HG03460 (cell line): Measurements from ENCODE around the gene SUMF2.
"Not testable (repeated sequence)": the region's sequence is repeated elsewhere in the genome, so short reads cannot be mapped to it uniquely, and the experiment has no call there.

ENCODE experiments used
- ATAC-seq: cut with Tn5 transposase; IDR thresholded peaks from one replicate; pipeline ENCODE4 v1.9.1; 2021; ENCODE audit not compliant: unreplicated experiment

The SUMF2 gene

DNA sequence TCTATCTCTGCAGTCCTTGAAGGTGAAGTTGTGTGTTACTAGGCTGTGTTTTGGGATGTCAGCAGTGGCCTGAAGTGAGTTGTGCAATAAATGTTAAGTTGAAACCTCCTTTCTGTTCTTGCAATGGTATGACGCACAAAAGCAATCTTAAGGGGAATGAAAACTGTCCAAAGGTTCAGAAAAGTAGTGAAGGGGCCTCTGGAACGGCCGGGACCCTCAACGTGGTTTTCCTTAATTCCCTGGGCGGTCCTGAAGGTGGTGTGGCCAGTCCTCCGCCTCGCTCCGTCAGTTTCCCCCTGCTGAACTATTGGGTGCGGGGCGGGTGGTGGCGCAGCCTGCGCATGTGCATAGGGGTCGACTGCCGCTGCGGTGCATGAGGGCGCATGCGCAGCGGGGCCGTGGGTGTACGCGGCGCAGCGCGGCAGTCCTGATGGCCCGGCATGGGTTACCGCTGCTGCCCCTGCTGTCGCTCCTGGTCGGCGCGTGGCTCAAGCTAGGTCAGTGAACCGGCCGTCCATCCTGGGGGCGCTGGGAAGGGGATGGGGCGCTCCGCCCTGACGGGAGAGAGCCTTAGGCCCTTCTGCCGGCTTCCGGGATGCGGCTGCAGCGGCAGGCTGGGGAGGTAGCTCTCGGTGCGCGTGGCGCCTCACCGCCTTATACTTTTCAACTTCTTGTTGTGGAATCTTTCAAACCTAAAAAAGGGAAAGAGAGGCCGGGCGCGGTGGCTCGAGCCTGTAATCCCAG, at the start of gene SUMF2:
Gene SUMF2, plus strand, starts transcription at position 405 of the 744 bp plus-strand sequence. Its CDS starts 26 bp downstream, at position 431.
- ATAC-seq = peak; percentile 80

GRCh38 chr7:56017015-56017414, 47.1 kb upstream of the SUMF2 start:
- not testable (repeated sequence) for ATAC-seq

GRCh38 chr7:56019501-56019900, 44.6 kb upstream of the SUMF2 start:
- ATAC-seq = no peak

DNA sequence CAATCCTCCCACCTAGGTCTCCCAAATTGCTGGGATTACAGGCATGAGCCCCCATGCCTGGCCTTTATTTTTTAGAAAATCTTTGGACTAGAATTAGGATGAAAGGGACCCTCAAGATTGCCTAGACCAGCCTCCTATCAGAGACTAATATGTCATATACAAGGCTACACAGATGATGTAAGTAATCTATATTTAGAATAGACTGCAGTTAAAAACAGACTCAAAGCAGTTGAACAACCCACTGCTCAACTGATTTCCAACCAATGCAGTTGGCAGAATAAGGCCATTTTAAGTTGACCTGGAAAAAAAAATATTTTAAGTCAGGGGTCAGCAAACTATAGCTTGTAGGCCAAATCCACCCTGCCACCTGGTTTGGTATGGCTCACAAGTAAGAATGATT, 40.6 kb upstream of the SUMF2 start:
- no peak for ATAC-seq

GRCh38 chr7:56026538-56026937, 37.5 kb upstream of the SUMF2 start:
- no peak for ATAC-seq

- ATAC-seq = no peak
Observed at GRCh38 chr7:56028942-56029630, 35.0 kb upstream of the SUMF2 start.

GRCh38 chr7:56030340-56030739, 33.7 kb upstream of the SUMF2 start:
- no peak for ATAC-seq

GRCh38 chr7:56031556-56031955, 32.5 kb upstream of the SUMF2 start:
- ATAC-seq = not testable (repeated sequence)

GRCh38 chr7:56032578-56032977, 31.5 kb upstream of the SUMF2 start:
- ATAC-seq = not testable (repeated sequence)

DNA sequence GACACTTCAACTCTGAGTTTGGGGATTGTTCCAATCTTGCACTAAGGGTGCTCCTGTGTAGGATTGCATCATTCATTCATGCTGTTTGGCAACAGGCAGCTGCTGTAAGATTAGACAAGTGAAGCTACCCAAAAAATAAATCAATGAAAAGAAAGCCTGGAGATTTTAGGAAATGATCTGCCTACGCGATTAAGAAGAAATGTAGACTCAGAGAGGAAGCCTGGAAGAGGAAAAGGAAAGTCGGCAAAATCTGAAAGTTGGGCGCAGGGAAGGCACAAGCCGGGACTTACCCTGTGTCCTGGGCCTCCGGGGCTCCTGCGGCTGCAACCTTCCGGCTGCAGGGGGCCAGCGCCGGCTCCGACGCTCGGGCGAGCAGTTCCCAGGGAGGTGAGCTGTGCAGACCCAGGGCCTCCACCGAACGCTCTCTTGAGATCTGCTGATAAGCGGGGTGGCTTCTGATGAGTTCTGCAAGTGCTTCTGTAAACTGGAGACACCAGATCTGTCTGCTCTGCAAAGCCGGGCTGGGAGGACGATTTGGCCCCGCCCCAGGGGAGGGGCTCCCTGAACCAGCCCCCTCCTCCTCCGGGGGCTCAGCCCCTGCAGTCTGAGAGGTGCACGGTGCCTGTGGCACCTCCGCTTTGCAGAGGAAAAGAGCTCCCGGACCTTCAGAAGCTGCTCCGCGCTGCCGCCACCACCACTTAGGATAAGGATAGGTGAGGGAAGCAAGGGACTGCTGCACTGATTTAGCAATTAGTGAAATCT, 30.2 kb upstream of the SUMF2 start:
- peak; percentile 96 for ATAC-seq

DNA sequence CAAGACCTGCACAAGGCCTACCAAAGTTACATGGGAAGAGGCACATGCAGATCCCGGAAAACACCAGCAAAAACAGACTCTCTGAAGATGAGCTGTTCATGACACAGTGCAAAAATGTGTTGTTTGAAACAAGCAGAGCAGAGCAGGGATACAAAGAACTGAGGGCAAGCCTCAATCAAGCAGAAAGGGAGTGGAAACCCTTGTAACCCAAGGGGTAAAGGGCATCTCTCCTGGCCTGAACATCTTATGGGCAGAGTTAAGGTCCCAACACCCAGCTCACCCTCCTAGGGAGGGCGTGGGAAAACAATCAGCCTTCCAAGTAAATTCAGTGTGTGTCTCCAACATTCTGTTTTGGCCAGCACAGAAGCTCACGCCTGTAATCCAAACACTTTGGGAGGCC, 23.4 kb upstream of the SUMF2 start:
- ATAC-seq = no peak

DNA sequence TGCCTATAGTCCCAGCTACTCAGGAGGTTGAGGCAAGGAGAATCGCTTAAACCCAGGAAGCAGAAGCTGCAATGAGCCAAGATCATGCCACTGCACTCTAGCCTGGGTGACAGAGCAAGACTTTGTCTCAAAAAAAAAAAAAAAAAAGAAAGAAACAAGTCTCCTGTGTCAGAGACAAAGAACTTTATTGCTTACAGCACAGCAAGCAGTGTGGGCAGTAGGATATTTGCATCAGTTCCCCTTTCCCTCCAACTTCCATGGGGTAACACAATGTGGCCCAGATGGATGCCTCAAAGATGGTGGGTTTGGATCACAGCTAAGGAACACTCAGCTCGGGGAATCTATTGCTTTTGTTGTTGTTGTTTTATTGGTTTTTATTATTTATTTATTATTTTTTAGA, 18.3 kb upstream of the SUMF2 start:
- not testable (repeated sequence) for ATAC-seq

DNA sequence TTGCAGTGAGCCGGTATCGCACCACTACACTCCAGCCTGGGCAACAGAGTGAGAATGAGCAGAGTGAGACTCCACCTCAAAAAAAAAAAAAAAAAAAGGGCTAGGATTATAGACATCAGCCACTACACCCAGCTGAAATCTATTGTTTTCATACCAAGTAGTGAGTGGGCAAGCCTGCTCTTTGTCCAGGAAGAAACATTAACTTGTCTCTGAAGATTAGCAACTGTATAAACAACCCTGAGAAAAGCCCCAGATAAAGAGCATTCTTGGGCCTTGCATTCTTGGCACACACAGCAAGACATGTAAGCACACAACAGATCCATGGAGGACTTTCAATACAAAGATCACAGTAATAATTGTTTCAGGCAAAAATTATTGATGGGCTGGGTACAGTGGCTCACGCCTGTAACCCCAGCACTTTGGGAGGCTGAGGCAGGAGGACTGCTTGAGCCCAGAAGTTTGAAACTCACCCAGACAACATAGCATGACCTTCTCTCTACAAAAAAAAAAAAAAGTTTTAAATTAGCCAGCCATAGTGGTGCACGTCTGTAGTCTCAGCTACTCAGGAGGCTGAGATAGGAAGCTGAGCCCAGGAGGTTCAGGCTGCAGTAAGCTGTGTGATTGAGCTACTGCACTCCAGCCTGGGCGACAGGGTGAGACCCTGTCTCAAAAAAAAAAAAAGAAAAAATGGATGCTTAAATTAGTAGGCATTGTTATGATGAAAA, 17.2 kb upstream of the SUMF2 start:
- ATAC-seq = no peak

DNA sequence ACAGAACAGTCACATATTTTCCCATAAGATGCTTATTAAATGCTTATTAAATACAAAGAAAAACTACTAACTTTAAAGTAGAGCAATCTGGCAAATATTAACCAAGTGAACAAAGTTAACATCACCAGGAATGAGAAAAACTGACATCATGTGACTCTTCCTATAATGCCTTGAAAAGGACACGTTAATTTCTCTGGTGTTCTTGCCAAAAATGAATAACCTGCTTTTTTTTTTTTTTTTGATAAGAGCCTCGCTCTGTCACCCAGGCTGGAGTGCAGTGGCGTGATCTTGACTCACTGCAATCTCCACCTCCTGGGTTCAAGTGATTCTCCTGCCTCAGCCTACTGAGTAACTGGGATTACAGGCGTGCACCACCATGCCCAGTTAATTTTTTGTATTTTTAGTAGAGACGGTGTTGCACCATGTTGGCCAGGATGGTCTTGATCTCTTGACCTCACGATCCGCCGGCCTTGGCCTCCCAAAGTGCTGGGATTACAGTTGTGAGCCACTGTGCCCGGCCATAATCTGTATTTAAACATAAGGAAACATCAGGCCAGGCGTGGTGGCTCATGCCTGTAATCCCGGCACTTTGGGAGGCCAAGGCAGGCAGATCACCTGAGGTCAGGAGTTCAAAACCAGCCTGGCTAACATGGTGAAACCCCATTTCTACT, 16.5 kb upstream of the SUMF2 start:
- not testable (repeated sequence) for ATAC-seq

GRCh38 chr7:56048245-56048644, 15.8 kb upstream of the SUMF2 start:
- ATAC-seq = no peak

- not testable (repeated sequence) for ATAC-seq
Observed at GRCh38 chr7:56048763-56049162, 15.3 kb upstream of the SUMF2 start.

DNA sequence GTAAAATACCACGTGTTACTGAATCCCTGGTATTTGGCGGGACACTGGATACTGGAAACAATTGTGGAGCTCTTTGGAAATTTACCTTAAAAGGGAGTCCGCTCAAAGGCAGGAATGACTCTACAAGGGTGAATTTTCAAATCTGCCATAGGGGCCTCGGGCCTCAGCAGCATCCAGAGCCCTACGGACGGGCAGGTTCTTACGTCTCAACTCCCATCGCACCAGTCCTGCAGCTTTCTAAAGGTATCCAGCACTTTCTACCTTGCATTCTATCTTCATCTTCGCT, 13.1 kb upstream of the SUMF2 start:
- no peak for ATAC-seq

GRCh38 chr7:56051339-56052191, 12.5 kb upstream of the SUMF2 start, which contains the start of the genes CCT6A and PSPH:
Gene CCT6A, plus strand, starts transcription at chr7:56051765. Its CDS starts 84 bp downstream, at chr7:56051849.
Gene PSPH, minus strand, starts transcription at chr7:56051444. Its CDS starts 30,232 bp downstream, at chr7:56021212.
- ATAC-seq = peak; percentile 91

DNA sequence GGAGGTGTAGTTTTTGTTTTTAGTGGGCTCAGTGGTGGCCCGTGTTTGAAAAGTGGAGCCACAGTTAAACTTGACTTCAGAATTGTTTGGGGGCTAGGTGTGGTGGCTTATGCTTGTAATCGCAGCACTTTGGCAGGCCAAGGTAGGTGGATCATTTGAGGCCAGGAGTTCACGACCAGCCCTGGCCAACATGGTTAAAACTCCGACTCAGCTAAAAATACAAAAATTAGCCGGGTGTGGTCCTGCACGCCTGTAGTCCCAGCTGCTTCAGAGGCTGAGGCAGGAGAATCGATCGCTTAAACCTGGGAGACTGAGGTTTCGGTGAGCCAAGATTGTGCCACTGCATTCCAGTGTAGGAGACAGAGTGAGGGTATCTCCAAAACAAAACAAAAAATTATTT, 10.7 kb upstream of the SUMF2 start:
- ATAC-seq = no peak

GRCh38 chr7:56053993-56054392, 10.1 kb upstream of the SUMF2 start:
- ATAC-seq = no peak
